Neural cell (in vitro differentiated cells): ENCODE measurements around the gene TEN1. TPM values are rescaled to one million over a fixed set of nuclear protein-coding genes. Genes with fewer than 3 reads are reported as not detected.

ENCODE experiments used
- H2AFZ ChIP-seq: fragments of 200-600, 300-800 bp; sonication (generic), shearing (Covaris generic); 2 replicates; pipeline ENCODE4 v1.6.0; 2014; ENCODE audit warnings: low read depth, mild to moderate bottlenecking, antibody characterized with exemption, low read length, moderate library complexity
- H3F3A ChIP-seq: fragments of 200-600 bp; shearing (Covaris generic); 2 replicates; pipeline ENCODE4 v1.6.1; 2016; ENCODE audit warnings: mild to moderate bottlenecking, moderate library complexity, mixed read lengths, antibody characterized with exemption, low read length; ENCODE audit not compliant: insufficient read depth, poor library complexity, severe bottlenecking
- H3K27ac ChIP-seq: fragments of 200-600, 300-800 bp; sonication (generic), shearing (Covaris generic); 2 replicates; pipeline ENCODE4 v1.5.1; 2014; ENCODE audit warnings: mild to moderate bottlenecking, low read length, moderate library complexity
- H3K27me3 ChIP-seq: fragments of 300-800, 200-600 bp; sonication (generic), shearing (Covaris generic); 2 replicates; pipeline ENCODE4 v1.6.0; 2014; ENCODE audit warnings: mild to moderate bottlenecking, low read depth, low read length, moderate library complexity; ENCODE audit not compliant: insufficient read depth
- H3K36me3 ChIP-seq: fragments of 300-800, 200-600 bp; sonication (generic), shearing (Covaris generic); 2 replicates; pipeline ENCODE4 v1.5.1; 2014; ENCODE audit warnings: mild to moderate bottlenecking, antibody characterized with exemption, low read length, moderate library complexity; ENCODE audit not compliant: insufficient read depth
- H3K4me2 ChIP-seq: fragments of 300-800, 200-600 bp; sonication (generic), shearing (Covaris generic); 2 replicates; pipeline ENCODE4 v1.6.0; 2014; ENCODE audit warnings: mild to moderate bottlenecking, low read length
- H3K4me3 ChIP-seq: fragments of 300-800, 200-600 bp; sonication (generic), shearing (Covaris generic); 2 replicates; pipeline ENCODE4 v1.5.1; 2014; ENCODE audit warnings: mild to moderate bottlenecking, low read length, moderate library complexity
- H3K79me2 ChIP-seq: fragments of 200-600 bp; shearing (Covaris generic); replicated peaks from 2 replicates; pipeline ENCODE4 v1.6.0; 2014; ENCODE audit warnings: mild to moderate bottlenecking, low read length, moderate library complexity; ENCODE audit not compliant: insufficient read depth
- H3K9ac ChIP-seq: fragments of 300-800, 200-600 bp; sonication (generic), shearing (Covaris generic); 2 replicates; pipeline ENCODE4 v1.6.1; 2016; ENCODE audit warnings: mild to moderate bottlenecking, low read length, mixed read lengths
- H3K9me2 ChIP-seq: fragments of 200-600 bp; shearing (Covaris generic); 2 replicates; pipeline ENCODE4 v1.6.1; 2016; ENCODE audit warnings: mild to moderate bottlenecking, low read length, mixed read lengths; ENCODE audit not compliant: insufficient read depth
- H3K9me3 ChIP-seq: fragments of 200-600, 300-800 bp; sonication (generic), shearing (Covaris generic); 2 replicates; pipeline ENCODE4 v1.6.1; 2016; ENCODE audit warnings: mild to moderate bottlenecking, mixed run types, low read length, moderate library complexity, mixed read lengths
- H4K20me1 ChIP-seq: fragments of 200-600 bp; shearing (Covaris generic); 2 replicates; pipeline ENCODE4 v1.6.1; 2016; ENCODE audit warnings: mild to moderate bottlenecking, mixed run types; ENCODE audit not compliant: insufficient read depth
- CTCF ChIP-seq: fragments of 450-650 bp; IDR thresholded peaks from 2 replicates; pipeline ENCODE4 v1.5.1; 2014; ENCODE audit warnings: antibody characterized with exemption, mild to moderate bottlenecking, moderate library complexity; ENCODE audit not compliant: poor library complexity, severe bottlenecking
- EP300 ChIP-seq: fragments of 450-650 bp; conservative IDR thresholded peaks from 2 replicates; pipeline ENCODE4 v1.6.1; 2014; ENCODE audit warnings: antibody characterized with exemption, mild to moderate bottlenecking, moderate library complexity; ENCODE audit not compliant: poor library complexity, severe bottlenecking
- EZH2 ChIP-seq: fragments of 200-600, 300-800 bp; shearing (Covaris generic), sonication (generic); IDR thresholded peaks from 2 replicates; pipeline ENCODE4 v1.6.1; 2014; ENCODE audit warnings: antibody characterized with exemption, low read length, borderline replicate concordance, mild to moderate bottlenecking; ENCODE audit not compliant: insufficient read depth, poor library complexity, severe bottlenecking
- MXI1 ChIP-seq: fragments of 450-650 bp; conservative IDR thresholded peaks from 2 replicates; pipeline ENCODE4 v1.6.1; 2014; ENCODE audit warnings: antibody characterized with exemption, mild to moderate bottlenecking; ENCODE audit not compliant: poor library complexity, severe bottlenecking
- POLR2AphosphoS5 ChIP-seq: IDR thresholded peaks from 2 replicates; pipeline ENCODE4 v1.6.1; 2012
- RAD21 ChIP-seq: fragments of 450-650 bp; conservative IDR thresholded peaks from 2 replicates; pipeline ENCODE4 v1.6.1; 2014; ENCODE audit warnings: antibody characterized with exemption, mild to moderate bottlenecking, moderate library complexity
- REST ChIP-seq: IDR thresholded peaks from 2 replicates; pipeline ENCODE4 v1.6.1; 2012; ENCODE audit warnings: borderline replicate concordance
- SMC3 ChIP-seq: fragments of 450-650 bp; conservative IDR thresholded peaks from 2 replicates; pipeline ENCODE4 v1.6.1; 2014; ENCODE audit warnings: antibody characterized with exemption, mild to moderate bottlenecking, moderate library complexity; ENCODE audit not compliant: poor library complexity
- TAF1 ChIP-seq: IDR thresholded peaks from 2 replicates; pipeline ENCODE4 v1.6.1; 2012; ENCODE audit warnings: low read depth
- polyA plus RNA-seq: library from polyadenylated mRNA; depleted of rRNA; stranded (reverse); fragments of >200 nt; gene quantifications from 2 replicates; pipeline ENCODE4 v1.2.3, GENCODE V29; 2014

Gene TEN1
- polyA plus RNA-seq, 1 donor from 2014 or later, result 33.1 TPM

DNA sequence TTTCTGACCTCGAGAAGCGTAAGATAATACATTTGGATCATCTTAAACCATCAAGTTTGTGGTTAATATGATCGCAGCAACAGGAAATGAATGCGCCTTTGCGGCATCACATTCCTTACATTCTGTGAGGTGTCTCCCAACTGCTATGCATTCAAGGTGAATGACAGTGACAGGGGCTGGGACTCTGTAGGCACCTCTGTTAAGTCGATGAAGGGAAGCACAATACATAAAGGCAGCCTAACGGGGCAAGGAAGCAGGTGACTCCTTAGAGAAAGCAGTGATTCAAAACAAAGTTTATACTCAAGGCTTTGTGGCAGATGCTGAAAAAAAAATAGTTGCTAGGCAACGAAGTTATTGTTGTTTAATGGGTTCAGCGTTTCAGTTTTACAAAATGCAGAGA, 69.7 kb downstream of the TEN1 start:
- Histone ChIP-seq H3K9ac (no peak overlapping the region), H4K20me1 (no peaks in the 10 kb centered on the region), H3K9me3 (no peaks in the 10 kb centered on the region), H3F3A (no peaks in the 10 kb centered on the region), H3K27me3 (no peaks in the 10 kb centered on the region), H3K36me3 (no peaks in the 10 kb centered on the region), H3K79me2 (no peaks in the 10 kb centered on the region), H3K4me2 (no peak overlapping the region), H3K4me3 (no peak overlapping the region), H3K27ac (no peak overlapping the region), H3K9me2 (no peaks in the 10 kb centered on the region), H2AFZ (no peak overlapping the region)
- no peak for TF ChIP-seq MXI1
- no peak for TF ChIP-seq CTCF
- TF ChIP-seq RAD21, result no peak
- TF ChIP-seq TAF1, result no peak
- TF ChIP-seq EP300, result no peak
- TF ChIP-seq EZH2, result no peak
- TF ChIP-seq SMC3, result no peak
- TF ChIP-seq POLR2AphosphoS5, result no peak
- TF ChIP-seq REST, result no peak

- H4K20me1 ChIP-seq, result no peaks in the 10 kb centered on the region
- H3K9me2 ChIP-seq, result no peaks in the 10 kb centered on the region
- H3K27me3 ChIP-seq, result no peaks in the 10 kb centered on the region
- no peaks in the 10 kb centered on the region for H3K36me3 ChIP-seq
- no peak overlapping the region for H3K27ac ChIP-seq
- no peak overlapping the region for H3K4me2 ChIP-seq
- no peak overlapping the region for H3K9ac ChIP-seq
- H2AFZ ChIP-seq, result no peak overlapping the region
- TF ChIP-seq POLR2AphosphoS5 (no peak), SMC3 (no peak), CTCF (no peak), EZH2 (no peak), REST (no peak), MXI1 (no peak), TAF1 (no peak), RAD21 (no peak), EP300 (no peak)
- no peaks in the 10 kb centered on the region for H3F3A ChIP-seq
- no peaks in the 10 kb centered on the region for H3K79me2 ChIP-seq
- no peaks in the 10 kb centered on the region for H3K9me3 ChIP-seq
- no peak overlapping the region for H3K4me3 ChIP-seq
Observed at GRCh38 chr17:76049239-76049638, 70.2 kb downstream of the TEN1 start.
